Parathyroid adenoma (tissue), 2 donors: ENCODE data around the gene STK35.

ENCODE experiments used
- H2AFZ ChIP-seq: fragments of 300-600 bp; sonication (generic); one replicate; pipeline ENCODE4 v1.7.0; 2017; ENCODE audit warnings: antibody characterized with exemption, mild to moderate bottlenecking
- H3K27ac ChIP-seq: fragments of 300-600 bp; sonication (generic); one replicate; pipeline ENCODE4 v1.7.0; 2017
- H3K27me3 ChIP-seq: fragments of 300-600 bp; sonication (generic); one replicate; pipeline ENCODE4 v1.7.0; 2017; ENCODE audit warnings: low read length; ENCODE audit not compliant: control insufficient read depth, insufficient read depth
- H3K36me3 ChIP-seq: fragments of 300-600 bp; sonication (generic); one replicate; pipeline ENCODE4 v1.7.0; 2017; ENCODE audit warnings: low read length; ENCODE audit not compliant: control insufficient read depth, insufficient read depth
- H3K4me1 ChIP-seq: fragments of 300-600 bp; sonication (generic); one replicate; pipeline ENCODE4 v1.7.0; 2017; ENCODE audit warnings: control low read depth
- H3K4me2 ChIP-seq: fragments of 300-600 bp; sonication (generic); one replicate; pipeline ENCODE4 v1.7.0; 2017; ENCODE audit warnings: low read length
- H3K4me3 ChIP-seq: fragments of 300-600 bp; sonication (generic); one replicate; pipeline ENCODE4 v1.7.0; 2017; ENCODE audit warnings: low read depth, low read length
- H3K79me2 ChIP-seq: fragments of 300-600 bp; sonication (generic); one replicate; pipeline ENCODE4 v1.7.0; 2017; ENCODE audit warnings: control low read depth
- H3K9ac ChIP-seq: fragments of 300-600 bp; sonication (generic); one replicate; pipeline ENCODE4 v1.7.0; 2017; ENCODE audit warnings: mild to moderate bottlenecking
- H3K9me3 ChIP-seq: fragments of 300-600 bp; sonication (generic); one replicate; pipeline ENCODE4 v1.7.0; 2017; ENCODE audit warnings: low read length; ENCODE audit not compliant: control insufficient read depth
- CTCF ChIP-seq: fragments of 300-600 bp; sonication (generic); IDR thresholded peaks from one replicate; pipeline ENCODE4 v1.7.0; 2017; ENCODE audit warnings: antibody characterized with exemption, mild to moderate bottlenecking
- donor health status: primary hyperparathyroidism.

The STK35 gene

DNA sequence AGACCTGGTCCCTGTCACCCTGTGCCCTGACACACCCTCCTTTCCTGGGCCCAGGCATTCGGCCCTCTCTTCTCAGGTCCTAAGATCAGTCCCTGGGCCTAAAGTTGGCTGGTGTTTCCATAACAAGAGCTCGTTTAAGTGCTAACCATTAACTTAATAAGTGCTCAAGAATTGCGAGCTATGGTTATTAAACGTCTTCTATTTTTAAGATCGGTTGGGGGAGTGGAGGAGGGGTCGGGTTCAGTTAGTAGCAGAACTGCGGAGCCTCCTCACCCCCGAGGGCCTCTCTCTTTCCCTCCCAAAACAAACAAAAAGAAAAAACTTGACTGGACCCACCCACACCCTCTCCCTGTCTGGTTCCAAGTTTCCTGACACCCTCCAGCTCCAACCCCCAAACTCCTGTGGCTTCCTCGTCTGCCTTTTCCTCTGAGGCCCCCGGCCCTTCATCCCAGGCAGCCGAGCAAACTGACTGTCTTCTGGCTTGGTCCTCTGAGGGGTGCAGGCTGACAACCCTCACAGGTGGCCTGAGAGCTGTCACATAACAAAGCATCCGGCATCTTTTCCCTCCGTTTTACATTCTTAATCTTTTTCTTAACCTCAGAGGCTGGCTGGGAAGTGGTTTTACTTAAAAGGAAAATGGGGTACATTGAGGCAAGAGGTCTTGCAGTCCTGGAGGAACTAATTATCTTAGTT, 2.0 kb downstream of the STK35 start:
- Histone ChIP-seq H3K4me1 (peaks cover 10% of the 10 kb centered on the region), H3K9me3 (no peaks in the 10 kb centered on the region), H3K27ac (peak overlapping the region; percentile 100), H3K9ac (peak overlapping the region; percentile 87), H2AFZ (peak overlapping the region; percentile 95), H3K4me2 (peak overlapping the region; percentile 92), H3K36me3 (no peaks in the 10 kb centered on the region), H3K79me2 (peaks cover 57% of the 10 kb centered on the region), H3K4me3 (peak overlapping the region; percentile 91), H3K27me3 (no peaks in the 10 kb centered on the region)
- TF ChIP-seq CTCF, result no peak

GRCh38 chr20:2104236-2104635, 2.6 kb downstream of the STK35 start:
- Histone ChIP-seq H3K27me3 (no peaks in the 10 kb centered on the region), H3K4me1 (peaks cover 10% of the 10 kb centered on the region), H3K27ac (no peak overlapping the region), H3K9ac (no peak overlapping the region), H3K9me3 (no peaks in the 10 kb centered on the region), H3K36me3 (no peaks in the 10 kb centered on the region), H3K79me2 (peaks cover 62% of the 10 kb centered on the region), H3K4me3 (peak overlapping the region; percentile 91), H2AFZ (no peak overlapping the region), H3K4me2 (peak overlapping the region; percentile 92)
- TF ChIP-seq CTCF, result no peak

GRCh38 chr20:2108498-2108897, 6.9 kb downstream of the STK35 start:
- Histone ChIP-seq H3K27ac (no peak overlapping the region), H3K36me3 (no peaks in the 10 kb centered on the region), H3K4me2 (no peak overlapping the region), H2AFZ (no peak overlapping the region), H3K9ac (no peak overlapping the region), H3K9me3 (no peaks in the 10 kb centered on the region), H3K4me1 (peaks cover 13% of the 10 kb centered on the region), H3K79me2 (peaks cover 81% of the 10 kb centered on the region), H3K4me3 (no peak overlapping the region), H3K27me3 (no peaks in the 10 kb centered on the region)
- no peak for TF ChIP-seq CTCF

GRCh38 chr20:2108987-2109386, 7.4 kb downstream of the STK35 start:
- H3K4me3 ChIP-seq, result no peak overlapping the region

More at GRCh38 chr20:2108987-2109386, 7.4 kb downstream of the STK35 start:
- Histone ChIP-seq H3K4me2 (no peak overlapping the region), H3K79me2 (peaks cover 78% of the 10 kb centered on the region), H2AFZ (no peak overlapping the region), H3K27me3 (no peaks in the 10 kb centered on the region), H3K36me3 (no peaks in the 10 kb centered on the region), H3K9ac (no peak overlapping the region), H3K4me1 (peaks cover 13% of the 10 kb centered on the region), H3K9me3 (no peaks in the 10 kb centered on the region), H3K27ac (no peak overlapping the region)
- no peak for TF ChIP-seq CTCF
